PC-3 (cell line): ENCODE measurements around the gene GADL1. TPM values are rescaled to one million over a fixed set of nuclear protein-coding genes. Genes with fewer than 3 reads are reported as not detected.

Source experiments
- ATAC-seq: fragments of 200-7000 bp; cut with Tn5 transposase; 2 replicates; pipeline ENCODE4 v1.9.1; 2020; ENCODE audit warnings: mild to moderate bottlenecking, moderate library complexity
- BruUV-seq: library from RNA; stranded (reverse); fragments of 400-500 nt; replicated peaks from 2 replicates; lab custom pipeline; 2021; lab: Mats Ljungman, UMichigan
- CTCF ChIA-PET: fragments of 300-600 bp; sonication (Branson Sonifier 250); formaldehyde crosslinking; loops from one replicate; lab custom pipeline; 2022; ENCODE audit warnings: antibody characterized with exemption; lab: Charles Lee
- POLR2A ChIA-PET: fragments of 300-600 bp; sonication (Branson Sonifier 250); formaldehyde crosslinking; loops from one replicate; lab custom pipeline; 2022; ENCODE audit warnings: antibody characterized with exemption; ENCODE audit not compliant: unreplicated experiment; lab: Charles Lee
- DNase-seq: peaks from one replicate; pipeline ENCODE4 v3.0.0-alpha.2; 2015
- H2AFZ ChIP-seq: fragments of 300-600 bp; sonication (generic); 2 replicates; pipeline ENCODE4 v1.6.0; 2016; ENCODE audit warnings: antibody characterized with exemption, low read length
- H3F3A ChIP-seq: fragments of 300-600 bp; sonication (generic); one replicate; pipeline ENCODE4 v1.6.0; 2017; ENCODE audit warnings: antibody characterized with exemption, low read length, control low read depth, mild to moderate bottlenecking; ENCODE audit not compliant: unreplicated experiment
- H3K27ac ChIP-seq: fragments of 300-600 bp; sonication (generic); 2 replicates; pipeline ENCODE4 v1.5.1; 2016; ENCODE audit warnings: mild to moderate bottlenecking, low read length
- H3K27me3 ChIP-seq: fragments of 300-600 bp; sonication (generic); 2 replicates; pipeline ENCODE4 v1.6.1; 2016; ENCODE audit warnings: low read length, mixed read lengths
- H3K36me3 ChIP-seq: fragments of 300-600 bp; sonication (generic); 2 replicates; pipeline ENCODE4 v1.6.1; 2016; ENCODE audit warnings: low read depth, mixed run types, low read length, mixed read lengths
- H3K4me1 ChIP-seq: fragments of 300-600 bp; sonication (generic); 2 replicates; pipeline ENCODE4 v1.5.1; 2016; ENCODE audit warnings: low read length; ENCODE audit not compliant: insufficient read depth
- H3K4me2 ChIP-seq: fragments of 300-600 bp; sonication (generic); 2 replicates; pipeline ENCODE4 v1.6.0; 2016; ENCODE audit warnings: low read length
- H3K4me3 ChIP-seq: fragments of 300-600 bp; sonication (generic); 2 replicates; pipeline ENCODE4 v1.5.1; 2016; ENCODE audit warnings: mild to moderate bottlenecking, low read length, mixed read lengths
- H3K79me2 ChIP-seq: fragments of 300-600 bp; sonication (generic); 2 replicates; pipeline ENCODE4 v1.6.1; 2017; ENCODE audit warnings: low read length, mixed read lengths
- H3K9ac ChIP-seq: fragments of 300-600 bp; sonication (generic); 2 replicates; pipeline ENCODE4 v1.6.0; 2016; ENCODE audit warnings: mild to moderate bottlenecking, low read length
- H3K9me2 ChIP-seq: fragments of 300-600 bp; sonication (generic); replicated peaks from 2 replicates; pipeline ENCODE4 v1.6.1; 2016; ENCODE audit warnings: mixed run types, low read length, mixed read lengths
- H3K9me3 ChIP-seq: fragments of 300-600 bp; sonication (generic); 2 replicates; pipeline ENCODE4 v1.6.1; 2016; ENCODE audit warnings: low read length, mixed read lengths
- H4K20me1 ChIP-seq: fragments of 300-600 bp; sonication (generic); 2 replicates; pipeline ENCODE4 v1.6.1; 2016; ENCODE audit warnings: low read length, mixed read lengths
- EZH2 ChIP-seq: fragments of 300-600 bp; sonication (generic); IDR thresholded peaks from one replicate; pipeline ENCODE4 v1.6.1; 2017; ENCODE audit warnings: antibody characterized with exemption, mild to moderate bottlenecking, low read length; ENCODE audit not compliant: unreplicated experiment
- intact Hi-C: fragments of 100-400 bp; cut with micrococcal nuclease; formaldehyde crosslinking; loops from 2 replicates; pipeline ENCODE4 v1.9.0; 2023
- total RNA-seq: library from RNA; depleted of rRNA; stranded (reverse); fragments of >200 nt; gene quantifications from 2 replicates; pipeline ENCODE4 v1.2.3, GENCODE V29; 2014
- TF ChIP-seq, protein P1 (sequence below): fragments of 300-600 bp; sonication (generic); conservative IDR thresholded peaks from 2 replicates; pipeline ENCODE4 v1.5.1; 2017; ENCODE audit warnings: antibody characterized with exemption, low read depth, mild to moderate bottlenecking, low read length

Gene GADL1
- total RNA-seq, 1 experiment from 2014 or later, result not detected

DNA sequence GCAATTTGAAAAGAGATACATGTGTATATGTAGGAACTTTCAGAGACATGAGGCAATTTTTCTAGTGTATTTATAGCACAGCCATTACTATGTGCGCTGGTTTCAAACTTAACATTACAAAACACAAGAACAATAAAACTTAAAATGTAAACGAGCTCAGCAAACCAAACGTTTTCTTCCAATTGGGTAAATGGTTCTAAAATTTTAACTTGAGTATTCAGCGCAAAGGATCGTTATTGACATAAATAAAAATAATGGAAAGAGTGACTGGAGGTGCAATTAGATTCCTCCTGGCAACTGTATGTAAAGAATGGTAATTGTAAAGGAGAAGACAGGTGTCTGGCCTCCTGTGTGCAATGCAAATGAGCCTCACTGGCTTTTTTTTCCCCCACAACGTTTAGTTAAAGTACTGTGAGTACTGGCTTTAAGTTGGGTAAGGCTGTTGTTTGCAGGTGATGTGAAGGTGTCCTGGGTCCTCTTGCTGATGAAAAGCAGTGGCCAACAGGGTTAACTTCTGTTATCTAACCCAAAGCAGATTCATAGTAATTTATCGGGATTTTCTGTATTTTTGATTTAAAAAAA, 14.1 kb upstream of the GADL1 start:
- ATAC-seq (no peak), DNase-seq (no peak)
- ChIA-PET POLR2A (no interaction called here), CTCF (no interaction called here)
- H3K9ac ChIP-seq, result no peak overlapping the region
- H3K9me2 ChIP-seq, result no peaks in the 10 kb centered on the region
- H3K36me3 ChIP-seq, result no peaks in the 10 kb centered on the region
- no peak for TF ChIP-seq EZH2
- no peaks in the 10 kb centered on the region for H3K4me1 ChIP-seq
- H3K9me3 ChIP-seq, result no peaks in the 10 kb centered on the region
- no peaks in the 10 kb centered on the region for H4K20me1 ChIP-seq
- H3K79me2 ChIP-seq, result no peaks in the 10 kb centered on the region
- H3F3A ChIP-seq, result no peaks in the 10 kb centered on the region
- H3K4me2 ChIP-seq, result no peak overlapping the region
- no TSS peak for BruUV-seq
- intact Hi-C loops, result no loop called here
- no peak overlapping the region for H3K4me3 ChIP-seq
- H3K27ac ChIP-seq, result no peak overlapping the region
- H2AFZ ChIP-seq, result no peak overlapping the region
- no peaks in the 10 kb centered on the region for H3K27me3 ChIP-seq

DNA sequence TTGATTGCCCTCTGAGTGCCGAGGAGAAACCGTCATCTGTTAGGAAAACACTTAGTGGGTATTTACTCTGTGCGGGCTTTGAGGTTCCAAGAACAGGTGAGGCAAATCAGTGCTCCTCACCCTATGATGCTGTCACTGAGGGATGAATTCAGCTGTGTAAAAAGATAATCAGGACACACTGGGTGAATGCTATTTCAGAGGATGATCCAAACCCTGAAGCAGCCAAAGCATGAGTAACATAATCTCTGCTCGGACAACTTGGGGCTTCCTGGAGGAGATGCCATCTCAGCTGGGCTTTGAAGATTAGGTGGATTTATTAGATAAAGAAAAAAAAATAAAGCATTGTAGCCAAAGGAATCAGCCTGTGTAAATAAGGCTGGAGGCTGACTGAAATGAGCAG, 10.5 kb upstream of the GADL1 start:
- Histone ChIP-seq H3K9me3 (no peaks in the 10 kb centered on the region), H3K36me3 (no peaks in the 10 kb centered on the region), H3K27ac (no peak overlapping the region), H3K27me3 (no peaks in the 10 kb centered on the region), H3K9ac (no peak overlapping the region), H3K4me3 (no peak overlapping the region), H3K9me2 (no peaks in the 10 kb centered on the region), H3F3A (no peaks in the 10 kb centered on the region), H2AFZ (no peak overlapping the region), H3K4me1 (no peaks in the 10 kb centered on the region), H3K79me2 (no peaks in the 10 kb centered on the region), H4K20me1 (no peaks in the 10 kb centered on the region), H3K4me2 (no peak overlapping the region)
- DNase-seq (no peak), ATAC-seq (no peak)
- CTCF ChIA-PET, result no interaction called here
- POLR2A ChIA-PET, result no interaction called here
- intact Hi-C loops, result no loop called here
- TF ChIP-seq, protein P1, sequence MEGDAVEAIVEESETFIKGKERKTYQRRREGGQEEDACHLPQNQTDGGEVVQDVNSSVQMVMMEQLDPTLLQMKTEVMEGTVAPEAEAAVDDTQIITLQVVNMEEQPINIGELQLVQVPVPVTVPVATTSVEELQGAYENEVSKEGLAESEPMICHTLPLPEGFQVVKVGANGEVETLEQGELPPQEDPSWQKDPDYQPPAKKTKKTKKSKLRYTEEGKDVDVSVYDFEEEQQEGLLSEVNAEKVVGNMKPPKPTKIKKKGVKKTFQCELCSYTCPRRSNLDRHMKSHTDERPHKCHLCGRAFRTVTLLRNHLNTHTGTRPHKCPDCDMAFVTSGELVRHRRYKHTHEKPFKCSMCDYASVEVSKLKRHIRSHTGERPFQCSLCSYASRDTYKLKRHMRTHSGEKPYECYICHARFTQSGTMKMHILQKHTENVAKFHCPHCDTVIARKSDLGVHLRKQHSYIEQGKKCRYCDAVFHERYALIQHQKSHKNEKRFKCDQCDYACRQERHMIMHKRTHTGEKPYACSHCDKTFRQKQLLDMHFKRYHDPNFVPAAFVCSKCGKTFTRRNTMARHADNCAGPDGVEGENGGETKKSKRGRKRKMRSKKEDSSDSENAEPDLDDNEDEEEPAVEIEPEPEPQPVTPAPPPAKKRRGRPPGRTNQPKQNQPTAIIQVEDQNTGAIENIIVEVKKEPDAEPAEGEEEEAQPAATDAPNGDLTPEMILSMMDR, result no peak
- TF ChIP-seq EZH2, result no peak
- BruUV-seq, result no TSS peak

DNA sequence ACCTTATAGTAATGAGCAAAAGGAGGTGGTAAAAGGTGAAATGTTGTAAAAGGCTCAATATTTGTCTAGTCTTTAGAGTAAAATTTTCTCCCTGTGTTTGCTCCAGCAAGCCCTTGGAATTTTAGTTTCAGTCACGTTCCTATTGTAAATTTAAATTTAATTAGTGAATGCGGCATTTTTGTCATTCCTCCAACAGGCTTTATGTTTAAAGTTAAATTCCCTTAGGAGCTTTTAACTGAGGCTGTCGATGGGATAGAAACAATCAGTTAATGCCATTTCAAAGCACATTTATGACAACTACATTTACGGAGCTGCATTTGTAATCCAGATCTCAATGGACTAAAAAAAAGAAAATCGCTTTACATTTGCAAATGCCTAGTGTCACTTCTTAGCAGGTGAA, 868 bp upstream of the GADL1 start:
- no peaks in the 10 kb centered on the region for H3K9me3 ChIP-seq
- DNase-seq (no peak), ATAC-seq (no peak)
- TF ChIP-seq, protein P1, result no peak
- TF ChIP-seq EZH2, result no peak
- POLR2A ChIA-PET, result no interaction called here
- peaks cover 5% of the 10 kb centered on the region; the same call in 1 of the 2 replicates for H3K4me1 ChIP-seq
- H3K4me2 ChIP-seq, result peak overlapping the region; percentile 90; the same call in 1 of the 2 replicates
- intact Hi-C loops, result no loop called here
- H3K9ac ChIP-seq, result no peak overlapping the region
- no TSS peak for BruUV-seq
- H3K4me3 ChIP-seq, result no peak overlapping the region
- H3K36me3 ChIP-seq, result no peaks in the 10 kb centered on the region
- H3K79me2 ChIP-seq, result no peaks in the 10 kb centered on the region
- H4K20me1 ChIP-seq, result no peaks in the 10 kb centered on the region
- no peaks in the 10 kb centered on the region for H3F3A ChIP-seq
- peaks cover 14% of the 10 kb centered on the region for H3K27me3 ChIP-seq
- H3K27ac ChIP-seq, result no peak overlapping the region
- no peak overlapping the region for H2AFZ ChIP-seq
- CTCF ChIA-PET, result interaction anchor here (0.5 kb wide), 1 partner anchor 237 kb away, joined by 4 read pairs; no protein-coding TSS in a partner anchor
- no peaks in the 10 kb centered on the region for H3K9me2 ChIP-seq
